ENCODE results near the gene SSX2IP.

SSX2IP gene

DNA sequence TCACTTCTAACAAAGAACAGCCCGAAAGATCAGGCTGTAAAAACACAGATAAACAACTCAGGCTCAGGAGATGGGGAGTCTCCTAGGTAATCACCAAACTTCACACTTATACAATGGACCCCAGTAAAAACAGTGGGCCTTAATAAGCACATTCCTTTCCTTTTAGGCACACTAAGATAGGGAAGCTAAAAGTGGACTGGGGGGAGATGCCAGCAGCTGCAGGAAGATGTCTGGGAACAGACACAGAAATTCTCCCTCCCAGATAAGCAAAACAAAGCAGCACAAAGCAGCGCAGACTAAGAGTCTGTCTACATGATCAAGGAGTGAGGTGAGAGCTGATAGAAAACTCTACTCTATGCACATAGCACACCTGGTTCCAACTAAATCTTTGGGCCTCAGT, 87.0 kb downstream of the SSX2IP start:
- no peaks in the 10 kb centered on the region for H3K4me1 ChIP-seq (ENCODE audit: control insufficient read depth, insufficient read depth, low read length)
- H3K9me3 ChIP-seq (ENCODE audit: control insufficient read depth, insufficient read depth, low read depth, low read length) = no peaks in the 10 kb centered on the region
- ChIA-PET POLR2A (no interaction called here), CTCF (interaction anchor here (0.6 kb wide), 1 partner anchor 715 kb away, joined by 3 read pairs; no protein-coding TSS in a partner anchor)
- no peak for TF ChIP-seq ZNF626 (tag by site-specific recombination; IDR thresholded peaks at IDR 0.05)
- no peak overlapping the region for H3K4me3 ChIP-seq (ENCODE audit: low read depth, low read length)
- H3K27ac ChIP-seq (ENCODE audit: extremely low read depth, low read depth, low read length) = no peak overlapping the region
- H3K36me3 ChIP-seq (ENCODE audit: control insufficient read depth in 2 of 2, insufficient read depth in 1 of 2, low read length in 2 of 2) = no peaks in the 10 kb centered on the region

DNA sequence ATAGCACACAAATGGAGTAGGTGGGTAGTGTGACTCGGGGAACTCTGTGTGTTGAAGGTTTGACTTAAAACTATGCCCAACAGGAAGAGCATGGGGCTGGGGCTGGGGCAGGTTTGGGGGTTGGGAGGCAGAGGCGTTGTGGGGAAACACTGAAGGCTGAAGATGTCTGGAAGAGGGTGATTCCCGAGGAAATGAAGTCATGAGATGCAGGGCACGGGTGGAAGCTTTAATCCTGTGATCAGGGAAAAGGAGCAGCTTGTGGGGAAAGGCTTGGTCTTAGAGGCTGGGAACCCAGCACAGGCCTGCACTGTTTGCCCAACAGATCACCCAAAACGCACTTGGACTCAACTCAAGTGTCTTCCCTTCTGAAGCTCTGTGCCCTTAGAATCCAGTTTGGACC, 89.5 kb downstream of the SSX2IP start:
- CTCF ChIA-PET = no interaction called here
- POLR2A ChIA-PET = no interaction called here
- TF ChIP-seq SP3 (tag by site-specific recombination; IDR thresholded peaks at IDR 0.05) = no peak

DNA sequence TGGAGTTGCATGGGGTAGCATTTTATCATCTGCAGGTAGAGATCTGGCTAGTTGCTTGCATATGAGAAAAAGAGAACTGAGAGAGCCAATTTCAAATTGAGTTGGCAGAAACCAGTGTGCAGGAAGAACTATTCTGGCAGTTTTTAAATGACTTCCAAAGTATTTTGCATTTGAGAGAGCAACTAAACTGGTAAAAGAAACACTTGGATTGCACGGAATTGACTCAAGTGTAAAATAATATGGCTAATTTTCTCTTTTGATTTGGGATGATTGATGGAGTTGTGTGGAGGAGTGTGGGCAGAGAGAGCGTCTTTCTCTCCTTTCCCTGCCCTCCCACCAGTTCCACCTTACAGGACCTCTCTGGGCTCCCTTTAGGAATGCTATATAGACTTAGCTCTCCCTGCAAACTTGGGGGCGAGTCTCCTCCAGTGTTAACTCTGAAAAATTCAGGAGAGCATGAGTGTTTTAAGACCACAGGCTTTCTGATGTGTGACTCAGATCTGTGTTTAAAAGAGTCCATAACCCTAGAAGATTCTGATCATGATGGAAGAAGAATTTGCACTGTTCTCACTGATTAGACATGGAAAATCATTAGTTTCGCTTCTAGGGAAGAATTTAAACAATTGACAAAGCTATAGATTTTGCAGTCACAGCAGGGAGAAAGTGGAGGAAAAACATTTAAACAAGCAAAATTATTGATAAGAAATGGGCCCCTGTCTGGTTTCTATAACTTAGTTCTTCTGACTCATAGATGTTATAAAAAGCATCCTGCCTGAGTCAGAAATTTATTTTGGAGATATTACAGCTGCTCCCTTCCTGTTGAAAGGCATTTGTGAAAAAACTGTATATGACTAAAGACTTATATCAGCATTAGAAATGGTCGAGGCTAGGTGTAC, 91.2 kb downstream of the SSX2IP start:
- H3K27ac ChIP-seq (ENCODE audit: extremely low read depth, low read depth, low read length) = no peak overlapping the region
- no peaks in the 10 kb centered on the region for H3K4me1 ChIP-seq (ENCODE audit: control insufficient read depth, insufficient read depth, low read length)
- CTCF ChIA-PET = interaction anchor here (0.5 to 0.6 kb wide), 2 partner anchors 142 to 153 kb away, joined by 3 read pairs; no protein-coding TSS in a partner anchor
- no peaks in the 10 kb centered on the region for H3K9me3 ChIP-seq (ENCODE audit: control insufficient read depth, insufficient read depth, low read depth, low read length)
- TF ChIP-seq ZNF510 (tag by site-specific recombination; IDR thresholded peaks at IDR 0.05; ENCODE audit: insufficient replicate concordance) (no peak), ZNF600 (tag by site-specific recombination; IDR thresholded peaks at IDR 0.05) (0 out of 2 replicates have a peak, but pooled peaks have one; percentile 37), EGR2 (tag by site-specific recombination; IDR thresholded peaks at IDR 0.05; ENCODE audit: low read depth) (peak; percentile 35; the same call in 1 of the 2 replicates), ZNF558 (tag by site-specific recombination; IDR thresholded peaks at IDR 0.05) (0 out of 2 replicates have a peak, but pooled peaks have one; percentile 19), ZFHX2 (tag by site-specific recombination; conservative IDR thresholded peaks at IDR 0.05) (peak; percentile 57; the same call in 1 of the 2 replicates), ZNF335 (tag by site-specific recombination; conservative IDR thresholded peaks at IDR 0.05) (peak; percentile 17; the same call in 1 of the 2 replicates), ZNF521 (tag by site-specific recombination; IDR thresholded peaks at IDR 0.05) (no peak)
- TF ChIP-seq, protein P1, sequence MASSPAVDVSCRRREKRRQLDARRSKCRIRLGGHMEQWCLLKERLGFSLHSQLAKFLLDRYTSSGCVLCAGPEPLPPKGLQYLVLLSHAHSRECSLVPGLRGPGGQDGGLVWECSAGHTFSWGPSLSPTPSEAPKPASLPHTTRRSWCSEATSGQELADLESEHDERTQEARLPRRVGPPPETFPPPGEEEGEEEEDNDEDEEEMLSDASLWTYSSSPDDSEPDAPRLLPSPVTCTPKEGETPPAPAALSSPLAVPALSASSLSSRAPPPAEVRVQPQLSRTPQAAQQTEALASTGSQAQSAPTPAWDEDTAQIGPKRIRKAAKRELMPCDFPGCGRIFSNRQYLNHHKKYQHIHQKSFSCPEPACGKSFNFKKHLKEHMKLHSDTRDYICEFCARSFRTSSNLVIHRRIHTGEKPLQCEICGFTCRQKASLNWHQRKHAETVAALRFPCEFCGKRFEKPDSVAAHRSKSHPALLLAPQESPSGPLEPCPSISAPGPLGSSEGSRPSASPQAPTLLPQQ (tag by site-specific recombination; IDR thresholded peaks at IDR 0.05) = 0 out of 2 replicates have a peak, but pooled peaks have one; percentile 19
- POLR2A ChIA-PET = no interaction called here
- H3K4me3 ChIP-seq (ENCODE audit: low read depth, low read length) = no peak overlapping the region
- no peaks in the 10 kb centered on the region for H3K36me3 ChIP-seq (ENCODE audit: control insufficient read depth in 2 of 2, insufficient read depth in 1 of 2, low read length in 2 of 2)

More for the DNA sequence above, 89.5 kb downstream of the SSX2IP start:
- Histone ChIP-seq H3K9me3 (ENCODE audit: control insufficient read depth, insufficient read depth, low read depth, low read length) (no peaks in the 10 kb centered on the region), H3K4me3 (ENCODE audit: low read depth, low read length) (no peak overlapping the region), H3K4me1 (ENCODE audit: control insufficient read depth, insufficient read depth, low read length) (no peaks in the 10 kb centered on the region), H3K27ac (ENCODE audit: extremely low read depth, low read depth, low read length) (no peak overlapping the region), H3K36me3 (ENCODE audit: control insufficient read depth in 2 of 2, insufficient read depth in 1 of 2, low read length in 2 of 2) (no peaks in the 10 kb centered on the region)

DNA sequence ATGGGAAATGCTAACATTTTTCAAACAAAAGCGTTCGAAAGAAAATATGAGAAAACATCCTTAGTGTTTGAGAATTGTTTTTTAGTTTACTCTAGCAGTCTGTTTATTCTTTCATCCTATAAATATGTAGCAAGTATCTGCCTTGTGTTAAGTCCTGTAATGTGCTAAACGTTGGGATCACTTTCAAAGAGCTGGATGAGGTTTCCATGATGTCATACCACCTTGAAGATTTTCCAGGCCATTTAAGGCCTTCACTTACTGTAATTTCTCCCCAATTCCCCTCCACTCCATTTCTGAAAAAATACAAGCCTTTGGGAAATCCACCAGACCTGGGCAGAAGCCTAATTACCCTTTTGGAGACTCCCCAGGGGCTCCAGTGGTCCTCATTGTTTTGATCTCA, 91.8 kb downstream of the SSX2IP start:
- no peak overlapping the region for H3K27ac ChIP-seq (ENCODE audit: extremely low read depth, low read depth, low read length)
- CTCF ChIA-PET = interaction anchor here (0.5 kb wide), 1 partner anchor 142 kb away, joined by 3 read pairs; no protein-coding TSS in a partner anchor
- no peak for TF ChIP-seq ZNF530 (tag by site-specific recombination; IDR thresholded peaks at IDR 0.05; ENCODE audit: low read depth)
- TF ChIP-seq ZNF335 (tag by site-specific recombination; conservative IDR thresholded peaks at IDR 0.05) = peak; percentile 2; the same call in 1 of the 2 replicates
- no peak for TF ChIP-seq ZNF610 (tag by site-specific recombination; IDR thresholded peaks at IDR 0.05; ENCODE audit: borderline replicate concordance)
- peak; percentile 77 for TF ChIP-seq ZBTB21 (tag by site-specific recombination; IDR thresholded peaks at IDR 0.05)
- TF ChIP-seq ZNF560 (tag by site-specific recombination; IDR thresholded peaks at IDR 0.05; ENCODE audit: borderline replicate concordance) = no peak
- TF ChIP-seq, protein P2, sequence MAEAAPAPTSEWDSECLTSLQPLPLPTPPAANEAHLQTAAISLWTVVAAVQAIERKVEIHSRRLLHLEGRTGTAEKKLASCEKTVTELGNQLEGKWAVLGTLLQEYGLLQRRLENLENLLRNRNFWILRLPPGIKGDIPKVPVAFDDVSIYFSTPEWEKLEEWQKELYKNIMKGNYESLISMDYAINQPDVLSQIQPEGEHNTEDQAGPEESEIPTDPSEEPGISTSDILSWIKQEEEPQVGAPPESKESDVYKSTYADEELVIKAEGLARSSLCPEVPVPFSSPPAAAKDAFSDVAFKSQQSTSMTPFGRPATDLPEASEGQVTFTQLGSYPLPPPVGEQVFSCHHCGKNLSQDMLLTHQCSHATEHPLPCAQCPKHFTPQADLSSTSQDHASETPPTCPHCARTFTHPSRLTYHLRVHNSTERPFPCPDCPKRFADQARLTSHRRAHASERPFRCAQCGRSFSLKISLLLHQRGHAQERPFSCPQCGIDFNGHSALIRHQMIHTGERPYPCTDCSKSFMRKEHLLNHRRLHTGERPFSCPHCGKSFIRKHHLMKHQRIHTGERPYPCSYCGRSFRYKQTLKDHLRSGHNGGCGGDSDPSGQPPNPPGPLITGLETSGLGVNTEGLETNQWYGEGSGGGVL (tag by site-specific recombination; IDR thresholded peaks at IDR 0.05) = peak; percentile 45
- no peak for TF ChIP-seq ZNF514 (tag by site-specific recombination; IDR thresholded peaks at IDR 0.05)
- TF ChIP-seq, protein P3, sequence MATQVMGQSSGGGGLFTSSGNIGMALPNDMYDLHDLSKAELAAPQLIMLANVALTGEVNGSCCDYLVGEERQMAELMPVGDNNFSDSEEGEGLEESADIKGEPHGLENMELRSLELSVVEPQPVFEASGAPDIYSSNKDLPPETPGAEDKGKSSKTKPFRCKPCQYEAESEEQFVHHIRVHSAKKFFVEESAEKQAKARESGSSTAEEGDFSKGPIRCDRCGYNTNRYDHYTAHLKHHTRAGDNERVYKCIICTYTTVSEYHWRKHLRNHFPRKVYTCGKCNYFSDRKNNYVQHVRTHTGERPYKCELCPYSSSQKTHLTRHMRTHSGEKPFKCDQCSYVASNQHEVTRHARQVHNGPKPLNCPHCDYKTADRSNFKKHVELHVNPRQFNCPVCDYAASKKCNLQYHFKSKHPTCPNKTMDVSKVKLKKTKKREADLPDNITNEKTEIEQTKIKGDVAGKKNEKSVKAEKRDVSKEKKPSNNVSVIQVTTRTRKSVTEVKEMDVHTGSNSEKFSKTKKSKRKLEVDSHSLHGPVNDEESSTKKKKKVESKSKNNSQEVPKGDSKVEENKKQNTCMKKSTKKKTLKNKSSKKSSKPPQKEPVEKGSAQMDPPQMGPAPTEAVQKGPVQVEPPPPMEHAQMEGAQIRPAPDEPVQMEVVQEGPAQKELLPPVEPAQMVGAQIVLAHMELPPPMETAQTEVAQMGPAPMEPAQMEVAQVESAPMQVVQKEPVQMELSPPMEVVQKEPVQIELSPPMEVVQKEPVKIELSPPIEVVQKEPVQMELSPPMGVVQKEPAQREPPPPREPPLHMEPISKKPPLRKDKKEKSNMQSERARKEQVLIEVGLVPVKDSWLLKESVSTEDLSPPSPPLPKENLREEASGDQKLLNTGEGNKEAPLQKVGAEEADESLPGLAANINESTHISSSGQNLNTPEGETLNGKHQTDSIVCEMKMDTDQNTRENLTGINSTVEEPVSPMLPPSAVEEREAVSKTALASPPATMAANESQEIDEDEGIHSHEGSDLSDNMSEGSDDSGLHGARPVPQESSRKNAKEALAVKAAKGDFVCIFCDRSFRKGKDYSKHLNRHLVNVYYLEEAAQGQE (tag by site-specific recombination; IDR thresholded peaks at IDR 0.05) = no peak
- TF ChIP-seq ZNF223 (tag by site-specific recombination; IDR thresholded peaks at IDR 0.05) = no peak

More for the DNA sequence above, 91.8 kb downstream of the SSX2IP start:
- no peaks in the 10 kb centered on the region for H3K4me1 ChIP-seq (ENCODE audit: control insufficient read depth, insufficient read depth, low read length)
- no peaks in the 10 kb centered on the region for H3K9me3 ChIP-seq (ENCODE audit: control insufficient read depth, insufficient read depth, low read depth, low read length)
- H3K36me3 ChIP-seq (ENCODE audit: control insufficient read depth in 2 of 2, insufficient read depth in 1 of 2, low read length in 2 of 2) = no peaks in the 10 kb centered on the region
- H3K4me3 ChIP-seq (ENCODE audit: low read depth, low read length) = no peak overlapping the region
- POLR2A ChIA-PET = no interaction called here
